Esophagus mucosa (tissue), 1 donor: ENCODE measurements around the gene TIGIT. TPM values are rescaled to one million over a fixed set of nuclear protein-coding genes. Genes with fewer than 3 reads are reported as not detected.

Experiments
- ATAC-seq: fragments of 200-7000 bp; cut with Tn5 transposase; one replicate; pipeline ENCODE4 v1.9.1; 2020
- total RNA-seq: library from RNA; stranded (reverse); gene quantifications from one replicate; pipeline ENCODE4 v1.2.4, GENCODE V29; 2023
- donor health status: DM: yes; HTN: yes; CAD: no.

TIGIT gene
- total RNA-seq, 1 donor from 2014 or later = 0.08 TPM

DNA sequence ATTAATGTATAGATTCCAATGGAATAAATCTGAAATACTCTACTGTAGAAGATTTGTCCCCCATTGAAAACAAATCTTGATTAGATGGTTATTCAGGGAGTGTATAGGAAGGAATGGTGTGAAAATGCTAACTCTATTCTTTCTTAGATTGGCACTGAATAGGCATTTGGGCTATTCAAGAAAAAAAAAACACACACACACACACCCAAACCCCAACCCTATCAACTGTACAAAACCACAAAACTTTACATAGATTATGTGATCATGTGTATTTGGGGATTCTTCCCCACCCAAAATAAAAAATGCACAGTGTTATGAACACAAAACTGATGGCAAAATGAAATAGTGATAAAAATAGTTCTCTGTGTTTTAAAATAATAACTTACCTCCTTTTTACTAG, 61.8 kb downstream of the TIGIT start:
- no peak for ATAC-seq

DNA sequence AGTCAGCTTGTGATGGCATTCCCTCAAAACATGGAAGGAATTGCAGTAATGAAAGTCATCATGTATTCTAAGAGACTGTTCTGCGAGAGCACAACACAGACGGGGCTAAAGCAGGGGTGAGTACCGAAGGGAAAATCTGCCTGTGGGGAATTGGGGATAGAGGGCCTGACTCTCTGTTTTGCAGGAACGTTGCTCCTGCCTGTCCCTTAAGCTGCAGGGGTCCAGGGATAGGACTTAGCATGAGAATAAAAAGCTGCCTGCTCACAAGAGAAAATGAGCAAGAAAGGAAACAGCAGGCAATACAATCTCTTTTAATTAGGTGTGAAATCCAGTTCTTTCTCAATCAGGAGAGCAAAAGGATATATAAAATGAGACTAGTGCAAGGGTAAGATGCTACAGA, 62.2 kb downstream of the TIGIT start:
- ATAC-seq = no peak

DNA sequence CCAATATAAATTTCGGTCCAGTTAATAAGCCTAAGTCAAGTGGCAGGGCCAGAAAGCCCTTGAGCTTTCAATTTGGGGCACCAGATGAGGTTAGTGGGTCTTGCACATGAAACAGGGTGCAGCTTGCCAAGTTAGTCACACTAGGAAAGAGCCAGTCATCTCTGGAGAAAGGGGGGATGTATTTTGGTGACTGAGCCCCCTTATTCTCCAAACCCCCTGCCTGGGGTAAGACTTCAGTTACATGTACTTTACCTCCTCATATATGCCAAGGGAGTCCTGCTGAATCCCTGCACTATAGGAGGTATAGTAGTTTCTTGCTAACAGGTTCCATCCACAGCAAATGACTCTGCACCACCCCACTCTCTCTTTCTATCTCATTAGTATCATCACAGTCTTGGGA, 62.7 kb downstream of the TIGIT start:
- no peak for ATAC-seq

Other genes with a start within 250 kb of the TIGIT start
- gene CCDC191, start 237.5 kb upstream of the TIGIT start, total RNA-seq = 1.6 TPM
- gene QTRT2, start 237.3 kb upstream of the TIGIT start, total RNA-seq = 19.8 TPM
- not detected for gene DRD3, start 115.0 kb upstream of the TIGIT start, total RNA-seq
- not detected for gene ZNF80, start 56.5 kb upstream of the TIGIT start, total RNA-seq